Adrenal gland (tissue), 5 donors: Measurements from ENCODE around the gene OR8D1.

Experiments used
- POLR2A ChIP-seq, 2 donors: fragments of 450-650 bp; IDR thresholded peaks; one replicate each; pipeline ENCODE4 v1.6.1; 2017; ENCODE audit warnings: antibody characterized with exemption in 2 of 2, mild to moderate bottlenecking in 2 of 2, moderate library complexity in 1 of 2
- TF ChIP-seq, protein P1 (sequence below), 6 experiments: fragments of 450-650 bp in 4 of 6; fragments of 200-600 bp in 2 of 6; sonication (generic) in 1 of 6; IDR thresholded peaks; 1 replicate in 5 of 6; 2 replicates in 1 of 6; pipeline versions ENCODE4 v1.5.1 to v1.8.0; 2016 to 2021; ENCODE audit warnings: antibody characterized with exemption in 6 of 6, mild to moderate bottlenecking in 2 of 6, moderate library complexity in 1 of 6
- donor health status: DM: no; HTN: no; CAD: no.

DNA sequence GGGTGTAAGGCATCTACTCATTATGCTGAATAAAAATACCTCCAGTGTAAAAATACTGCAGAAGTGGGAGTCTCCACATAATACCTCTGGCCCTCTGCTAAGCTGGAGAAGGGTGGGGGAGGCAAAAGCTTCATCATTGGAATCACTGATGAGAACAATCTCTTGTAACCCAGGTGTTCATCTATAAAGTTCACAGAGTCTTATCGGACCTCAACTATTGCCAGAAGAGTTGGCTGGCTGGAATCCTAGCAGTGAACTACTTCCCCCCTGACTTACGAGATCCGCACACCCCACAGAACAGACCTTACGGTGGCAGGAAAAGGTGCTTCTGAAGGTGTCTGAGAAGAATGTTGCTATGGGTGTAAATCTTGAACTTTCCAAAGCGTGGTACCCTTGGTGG lies 2.5 kb downstream of the OR8D1 start:
- TF ChIP-seq, protein P1, sequence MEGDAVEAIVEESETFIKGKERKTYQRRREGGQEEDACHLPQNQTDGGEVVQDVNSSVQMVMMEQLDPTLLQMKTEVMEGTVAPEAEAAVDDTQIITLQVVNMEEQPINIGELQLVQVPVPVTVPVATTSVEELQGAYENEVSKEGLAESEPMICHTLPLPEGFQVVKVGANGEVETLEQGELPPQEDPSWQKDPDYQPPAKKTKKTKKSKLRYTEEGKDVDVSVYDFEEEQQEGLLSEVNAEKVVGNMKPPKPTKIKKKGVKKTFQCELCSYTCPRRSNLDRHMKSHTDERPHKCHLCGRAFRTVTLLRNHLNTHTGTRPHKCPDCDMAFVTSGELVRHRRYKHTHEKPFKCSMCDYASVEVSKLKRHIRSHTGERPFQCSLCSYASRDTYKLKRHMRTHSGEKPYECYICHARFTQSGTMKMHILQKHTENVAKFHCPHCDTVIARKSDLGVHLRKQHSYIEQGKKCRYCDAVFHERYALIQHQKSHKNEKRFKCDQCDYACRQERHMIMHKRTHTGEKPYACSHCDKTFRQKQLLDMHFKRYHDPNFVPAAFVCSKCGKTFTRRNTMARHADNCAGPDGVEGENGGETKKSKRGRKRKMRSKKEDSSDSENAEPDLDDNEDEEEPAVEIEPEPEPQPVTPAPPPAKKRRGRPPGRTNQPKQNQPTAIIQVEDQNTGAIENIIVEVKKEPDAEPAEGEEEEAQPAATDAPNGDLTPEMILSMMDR (IDR thresholded peaks at IDR 0.05): no peak
- TF ChIP-seq POLR2A (IDR thresholded peaks at IDR 0.05): no peak
